H1 (cell line): ENCODE measurements around the gene CAPS. TPM values are rescaled to one million over a fixed set of nuclear protein-coding genes. Genes with fewer than 3 reads are reported as not detected.

Experiments
- JUND ChIP-seq: IDR thresholded peaks from 2 replicates; pipeline ENCODE4 v1.6.1; 2011; ENCODE audit warnings: mild to moderate bottlenecking, improper control_type of control experiment, low read length
- RFX5 ChIP-seq: IDR thresholded peaks from 2 replicates; pipeline ENCODE4 v1.6.1; 2011; ENCODE audit warnings: low read depth, low read length, improper control_type of control experiment, borderline replicate concordance
- RNF2 ChIP-seq: fragments of 200-900, 300-1000 bp; sonication (generic); IDR thresholded peaks from 2 replicates; pipeline ENCODE4 v1.7.1; 2016; ENCODE audit warnings: borderline replicate concordance, low read depth, mild to moderate bottlenecking, antibody characterized with exemption, low read length; ENCODE audit not compliant: poor library complexity, severe bottlenecking; ENCODE audit errors: missing control alignments
- YY1 ChIP-seq: IDR thresholded peaks from 2 replicates; pipeline ENCODE4 v1.6.1; 2011; ENCODE audit warnings: low read depth, mild to moderate bottlenecking, low read length
- polyA plus RNA-seq, 7 experiments: library from polyadenylated mRNA; depleted of rRNA in 3 of 7; stranded (reverse) in 5 of 7; unstranded in 2 of 7; fragments of >200 nt in 5 of 7; fragments of 200-250 nt in 2 of 7; gene quantifications; 1 replicate in 5 of 7; 2 replicates in 1 of 7; 4 replicates in 1 of 7; pipeline versions ENCODE4 v1.2.1 to v1.2.3, GENCODE V29; 2011 to 2013; ENCODE audit warnings: missing spikeins in 2 of 7, mixed read lengths in 2 of 7
- total RNA-seq: library from RNA; stranded (reverse); fragmentation: NEBNext Ultra II Directional; extraction: Animal tissue kit (Norgen Biotek cat#: 25700); gene quantifications from 2 replicates; pipeline ENCODE4 v1.2.1, GENCODE V29; 2021
- TF ChIP-seq, protein P1 (sequence below): IDR thresholded peaks from 2 replicates; pipeline ENCODE4 v1.6.1; 2011; ENCODE audit warnings: low read depth, mild to moderate bottlenecking, low read length; ENCODE audit not compliant: insufficient read depth

CAPS gene
- total and polyA plus RNA-seq, 2 of the 8 experiments (the other 6 are each of a cell fraction or from before 2014, with no cell fraction given) = 2.1 to 2.4 TPM

GRCh38 chr19:5893907-5894703 is 19.9 kb upstream of the CAPS start (continued):
- TF ChIP-seq, protein P1, sequence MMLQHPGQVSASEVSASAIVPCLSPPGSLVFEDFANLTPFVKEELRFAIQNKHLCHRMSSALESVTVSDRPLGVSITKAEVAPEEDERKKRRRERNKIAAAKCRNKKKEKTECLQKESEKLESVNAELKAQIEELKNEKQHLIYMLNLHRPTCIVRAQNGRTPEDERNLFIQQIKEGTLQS = no peak
- TF ChIP-seq JUND (no peak), YY1 (no peak), RNF2 (no peak), RFX5 (no peak)
